ENCODE results near the gene CSNK2A1. TPM values are rescaled to one million over a fixed set of nuclear protein-coding genes. Genes with fewer than 3 reads are reported as not detected.

CSNK2A1 gene
- total RNA-seq, 1 experiment from 2014 or later = 229 TPM

GRCh38 chr20:458776-459175 lies 84.8 kb downstream of the CSNK2A1 start:
- Histone ChIP-seq H2BK12ac (ENCODE audit: insufficient read length, low read depth, low read length) (no peak overlapping the region), H3K18ac (ENCODE audit: insufficient read length, low read depth, low read length) (no peak overlapping the region), H2BK15ac (ENCODE audit: low read depth, low read length) (no peak overlapping the region), H3K4me2 (ENCODE audit: insufficient read depth, insufficient read length, low read length) (no peak overlapping the region), H3K27me3 (ENCODE audit: insufficient read depth, low read length) (no peaks in the 10 kb centered on the region), H3K4me1 (ENCODE audit: insufficient read depth, low read length) (no peaks in the 10 kb centered on the region; the same call in 1 of the 2 replicates), H4K20me1 (ENCODE audit: control insufficient read depth, insufficient read depth, insufficient read length) (no peaks in the 10 kb centered on the region), H3K14ac (ENCODE audit: insufficient read depth, low read length) (no peak overlapping the region), H3K23ac (ENCODE audit: insufficient read length, low read depth, low read length) (no peak overlapping the region), H3K4ac (ENCODE audit: low read depth, low read length) (no peak overlapping the region), H4K91ac (ENCODE audit: insufficient read length, low read depth, low read length) (no peak overlapping the region), H3K56ac (ENCODE audit: insufficient read length, low read depth, low read length) (no peak overlapping the region), H3T11ph (ENCODE audit: low read length) (no peak overlapping the region), H3K79me1 (ENCODE audit: insufficient read depth, low read depth, low read length, poor library complexity, severe bottlenecking) (no peaks in the 10 kb centered on the region), H3K23me2 (ENCODE audit: insufficient read length, low read depth, low read length, poor library complexity, severe bottlenecking) (peaks cover 6% of the 10 kb centered on the region), H3K9ac (ENCODE audit: extremely low read depth, insufficient read length, low read length) (no peak overlapping the region), H3K79me2 (ENCODE audit: insufficient read depth, low read length) (peaks cover 6% of the 10 kb centered on the region; the same call in 1 of the 2 replicates), H3K9me3 (ENCODE audit: control insufficient read depth, low read depth, low read length) (no peaks in the 10 kb centered on the region), H2BK120ac (ENCODE audit: low read depth, low read length, poor library complexity, severe bottlenecking) (no peak overlapping the region), H2AFZ (ENCODE audit: low read length) (no peak overlapping the region), H3K27ac (ENCODE audit: insufficient read length, low read depth, low read length) (no peak overlapping the region), H4K5ac (ENCODE audit: insufficient read length, low read depth, low read length) (no peak overlapping the region), H2BK20ac (ENCODE audit: low read depth, low read length, poor library complexity, severe bottlenecking) (no peak overlapping the region), H2AK5ac (ENCODE audit: insufficient read length, low read length) (no peak overlapping the region), H2BK5ac (ENCODE audit: insufficient read length, low read length) (no peak overlapping the region), H4K8ac (replicated peaks; ENCODE audit: insufficient read length, low read depth, low read length) (no peak overlapping the region)
- TF ChIP-seq CTCF (conservative IDR thresholded peaks at IDR 0.05) = no peak
- no peak for DNase-seq
- Mint-ChIP-seq H3K27me3 (ENCODE audit: low read depth) (peaks cover 14% of the 10 kb centered on the region), H3K9me3 (no peaks in the 10 kb centered on the region), H3K27ac (no peak overlapping the region), H3K4me3 (no peak overlapping the region), H3K4me1 (peaks cover 15 to 19% of the 10 kb centered on the region in 2 experiments), H3K36me3 (ENCODE audit: insufficient read depth in 1 of 3, low read depth in 3 of 3) (peaks cover 0 to 2% (median 0%) of the 10 kb centered on the region in 3 experiments; a peak in 3 of 7 replicates)
- no CpG with 5 or more reads among the region's 6 CpGs for WGBS (ENCODE audit: extremely low coverage, insufficient read length, low lambda C conversion rate)
